Activated CD8-positive, alpha-beta memory T cell treated with anti-CD3 and anti-CD28 coated beads, Interleukin-2, amount 10 ng/mL, durations not matched to agents 7 days and 5 days (primary cell): ENCODE data around the gene ALB. TPM values are rescaled to one million over a fixed set of nuclear protein-coding genes. Genes with fewer than 3 reads are reported as not detected.

Source experiments
- ATAC-seq: fragments of 150-1000 bp; cut with Tn5 transposase; one replicate; pipeline ENCODE4 v1.10.0; 2021; ENCODE audit warnings: moderate library complexity
- CTCF ChIA-PET: fragments of 350-600 bp; sonication (Branson Sonifier 250); formaldehyde crosslinking; loops from one replicate; lab custom pipeline; 2021; ENCODE audit warnings: antibody characterized with exemption; lab: Charles Lee
- DNase-seq: peaks from one replicate; pipeline ENCODE4 v3.0.0-alpha.2; 2020
- H3K27ac Mint-ChIP-seq: one replicate; pipeline ENCODE4 v1.8.0; 2021; ENCODE audit warnings: mild to moderate bottlenecking, mixed read lengths
- H3K27me3 Mint-ChIP-seq: one replicate; pipeline ENCODE4 v1.8.0; 2021; ENCODE audit warnings: mixed read lengths
- H3K36me3 Mint-ChIP-seq: one replicate; pipeline ENCODE4 v1.8.0; 2021; ENCODE audit warnings: mild to moderate bottlenecking, mixed read lengths
- H3K4me1 Mint-ChIP-seq: one replicate; pipeline ENCODE4 v1.8.0; 2021; ENCODE audit warnings: mixed read lengths
- H3K4me3 Mint-ChIP-seq: one replicate; pipeline ENCODE4 v1.8.0; 2021; ENCODE audit warnings: mild to moderate bottlenecking, moderate library complexity, mixed read lengths
- H3K9me3 Mint-ChIP-seq: one replicate; pipeline ENCODE4 v1.8.0; 2022; ENCODE audit warnings: low read depth, mixed read lengths
- total RNA-seq, 2 experiments: library from RNA; stranded (reverse); gene quantifications; one replicate each; pipeline ENCODE4 v1.2.3, GENCODE V29; 2021

Gene ALB
- total RNA-seq, 2 experiments from 2014 or later, result not detected

DNA sequence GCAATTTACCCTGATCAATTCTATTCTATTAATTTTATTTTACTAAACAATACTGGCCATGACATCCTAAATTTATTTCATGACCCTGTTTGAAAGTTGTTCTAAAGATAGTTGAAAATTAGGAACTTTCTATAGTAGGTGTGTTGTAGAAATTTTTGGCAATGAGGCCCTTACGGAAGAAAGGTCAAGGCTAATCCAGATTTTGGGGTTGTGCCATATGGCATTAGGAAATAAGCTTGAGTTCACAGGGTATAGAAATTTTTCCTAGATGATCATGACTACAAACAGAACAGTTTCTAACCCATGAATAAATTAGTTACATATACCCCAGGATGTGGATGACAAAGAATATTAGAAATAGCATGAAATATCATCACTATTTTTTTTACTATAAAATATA lies 7.8 kb upstream of the ALB start:
- Mint-ChIP-seq H3K36me3 (no peaks in the 10 kb centered on the region), H3K9me3 (no peaks in the 10 kb centered on the region), H3K27me3 (peaks cover 2% of the 10 kb centered on the region), H3K4me1 (no peaks in the 10 kb centered on the region), H3K27ac (no peak overlapping the region), H3K4me3 (no peak overlapping the region)
- ATAC-seq (no peak), DNase-seq (no peak)
- CTCF ChIA-PET, result no interaction called here

DNA sequence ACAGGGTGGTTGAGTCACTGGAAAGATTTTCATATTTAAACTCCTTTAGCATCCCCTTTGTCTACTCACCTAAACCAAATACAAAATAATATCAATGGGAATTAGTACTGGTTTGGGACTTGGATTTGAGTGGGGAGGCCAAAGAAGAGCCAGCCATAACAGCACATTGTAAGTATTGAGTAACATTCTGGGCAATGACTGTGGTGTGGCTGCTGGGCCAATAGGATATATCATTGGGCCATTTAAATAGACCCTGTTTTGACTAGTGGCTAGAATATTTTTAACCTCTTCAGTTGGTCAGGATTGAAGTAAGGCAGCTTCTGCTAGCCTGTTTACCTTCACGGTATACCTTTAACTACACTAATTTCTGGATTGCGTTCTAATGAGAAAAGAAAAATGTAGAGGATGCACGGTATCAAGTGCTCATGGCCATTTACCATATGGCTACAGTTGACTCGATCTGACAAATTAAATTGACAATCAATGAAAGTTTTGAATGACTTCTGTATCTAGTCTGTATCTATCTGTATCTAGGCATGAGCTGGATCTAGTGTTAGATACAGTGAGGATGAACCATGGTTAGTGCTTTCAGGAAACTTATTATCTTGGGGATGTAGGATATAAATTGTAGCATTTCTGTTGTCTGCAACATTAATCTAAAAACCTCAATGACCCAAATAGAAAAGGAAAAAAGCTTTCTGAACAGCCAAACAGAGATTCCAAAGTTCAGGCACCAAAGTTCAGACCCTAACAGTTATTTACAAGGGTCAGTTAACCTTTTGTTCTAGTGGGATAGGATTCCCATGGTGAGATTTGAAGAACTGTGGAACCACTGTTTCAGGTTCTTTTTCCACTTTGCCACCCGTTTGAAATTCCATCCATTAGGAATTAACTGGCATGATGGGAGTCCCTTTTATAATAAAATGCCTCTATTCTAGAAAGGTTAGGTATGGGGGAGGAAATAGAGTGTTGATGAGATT lies 6.8 kb upstream of the ALB start:
- CTCF ChIA-PET, result no interaction called here
- H3K36me3 Mint-ChIP-seq, result no peaks in the 10 kb centered on the region
- peaks cover 2% of the 10 kb centered on the region for H3K27me3 Mint-ChIP-seq
- no peaks in the 10 kb centered on the region for H3K4me1 Mint-ChIP-seq
- no peak for DNase-seq
- no peaks in the 10 kb centered on the region for H3K9me3 Mint-ChIP-seq
- H3K27ac Mint-ChIP-seq, result no peak overlapping the region
- no peak overlapping the region for H3K4me3 Mint-ChIP-seq
- no peak for ATAC-seq

DNA sequence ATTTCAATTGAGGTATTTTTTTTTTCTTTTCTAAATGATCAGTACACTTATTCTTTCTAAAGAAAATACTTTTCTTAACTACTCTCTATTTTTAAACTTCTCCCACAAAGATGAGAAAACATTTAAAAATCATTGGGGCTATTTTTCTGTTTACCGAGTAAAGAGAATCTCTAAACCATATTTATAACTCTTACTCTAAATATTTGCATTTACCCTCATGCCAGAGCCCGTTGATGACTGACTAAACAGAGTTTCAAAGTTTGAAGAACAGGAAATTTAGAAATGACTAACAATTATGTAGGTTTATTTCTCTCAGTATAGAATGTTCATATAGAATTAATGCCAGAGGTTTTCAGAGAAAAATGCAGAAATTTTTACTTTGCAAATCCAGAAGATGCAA lies 2.7 kb upstream of the ALB start:
- no peak overlapping the region for H3K27ac Mint-ChIP-seq
- H3K4me1 Mint-ChIP-seq, result no peaks in the 10 kb centered on the region
- no peak for ATAC-seq

DNA sequence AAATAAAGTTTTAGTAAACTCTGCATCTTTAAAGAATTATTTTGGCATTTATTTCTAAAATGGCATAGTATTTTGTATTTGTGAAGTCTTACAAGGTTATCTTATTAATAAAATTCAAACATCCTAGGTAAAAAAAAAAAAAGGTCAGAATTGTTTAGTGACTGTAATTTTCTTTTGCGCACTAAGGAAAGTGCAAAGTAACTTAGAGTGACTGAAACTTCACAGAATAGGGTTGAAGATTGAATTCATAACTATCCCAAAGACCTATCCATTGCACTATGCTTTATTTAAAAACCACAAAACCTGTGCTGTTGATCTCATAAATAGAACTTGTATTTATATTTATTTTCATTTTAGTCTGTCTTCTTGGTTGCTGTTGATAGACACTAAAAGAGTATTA lies 370 bp downstream of the ALB start:
- Mint-ChIP-seq H3K4me3 (no peak overlapping the region), H3K9me3 (no peaks in the 10 kb centered on the region), H3K27me3 (peaks cover under 1% of the 10 kb centered on the region), H3K4me1 (no peaks in the 10 kb centered on the region), H3K27ac (no peak overlapping the region), H3K36me3 (no peaks in the 10 kb centered on the region)
- ATAC-seq (no peak), DNase-seq (no peak)
- CTCF ChIA-PET, result no interaction called here

More for the DNA sequence above, 2.7 kb upstream of the ALB start:
- DNase-seq, result no peak
- H3K9me3 Mint-ChIP-seq, result no peaks in the 10 kb centered on the region
- CTCF ChIA-PET, result no interaction called here
- H3K27me3 Mint-ChIP-seq, result peaks cover 2% of the 10 kb centered on the region
- no peak overlapping the region for H3K4me3 Mint-ChIP-seq
- no peaks in the 10 kb centered on the region for H3K36me3 Mint-ChIP-seq

DNA sequence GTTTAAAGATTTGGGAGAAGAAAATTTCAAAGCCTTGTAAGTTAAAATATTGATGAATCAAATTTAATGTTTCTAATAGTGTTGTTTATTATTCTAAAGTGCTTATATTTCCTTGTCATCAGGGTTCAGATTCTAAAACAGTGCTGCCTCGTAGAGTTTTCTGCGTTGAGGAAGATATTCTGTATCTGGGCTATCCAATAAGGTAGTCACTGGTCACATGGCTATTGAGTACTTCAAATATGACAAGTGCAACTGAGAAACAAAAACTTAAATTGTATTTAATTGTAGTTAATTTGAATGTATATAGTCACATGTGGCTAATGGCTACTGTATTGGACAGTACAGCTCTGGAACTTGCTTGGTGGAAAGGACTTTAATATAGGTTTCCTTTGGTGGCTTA lies 1.1 kb downstream of the ALB start:
- H3K27ac Mint-ChIP-seq, result no peak overlapping the region
- no peak overlapping the region for H3K4me3 Mint-ChIP-seq
- H3K27me3 Mint-ChIP-seq, result peaks cover 7% of the 10 kb centered on the region
- CTCF ChIA-PET, result no interaction called here
- H3K4me1 Mint-ChIP-seq, result no peaks in the 10 kb centered on the region
- H3K36me3 Mint-ChIP-seq, result no peaks in the 10 kb centered on the region
- ATAC-seq (no peak), DNase-seq (no peak)
- no peaks in the 10 kb centered on the region for H3K9me3 Mint-ChIP-seq

DNA sequence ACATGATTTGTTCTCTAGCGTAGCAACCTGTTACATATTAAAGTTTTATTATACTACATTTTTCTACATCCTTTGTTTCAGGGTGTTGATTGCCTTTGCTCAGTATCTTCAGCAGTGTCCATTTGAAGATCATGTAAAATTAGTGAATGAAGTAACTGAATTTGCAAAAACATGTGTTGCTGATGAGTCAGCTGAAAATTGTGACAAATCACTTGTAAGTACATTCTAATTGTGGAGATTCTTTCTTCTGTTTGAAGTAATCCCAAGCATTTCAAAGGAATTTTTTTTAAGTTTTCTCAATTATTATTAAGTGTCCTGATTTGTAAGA lies 2.4 kb downstream of the ALB start:
- CTCF ChIA-PET, result no interaction called here
- Mint-ChIP-seq H3K4me1 (no peaks in the 10 kb centered on the region), H3K4me3 (no peak overlapping the region), H3K27me3 (peaks cover 9% of the 10 kb centered on the region), H3K36me3 (no peaks in the 10 kb centered on the region), H3K9me3 (no peaks in the 10 kb centered on the region), H3K27ac (no peak overlapping the region)
- no peak for ATAC-seq
- no peak for DNase-seq

DNA sequence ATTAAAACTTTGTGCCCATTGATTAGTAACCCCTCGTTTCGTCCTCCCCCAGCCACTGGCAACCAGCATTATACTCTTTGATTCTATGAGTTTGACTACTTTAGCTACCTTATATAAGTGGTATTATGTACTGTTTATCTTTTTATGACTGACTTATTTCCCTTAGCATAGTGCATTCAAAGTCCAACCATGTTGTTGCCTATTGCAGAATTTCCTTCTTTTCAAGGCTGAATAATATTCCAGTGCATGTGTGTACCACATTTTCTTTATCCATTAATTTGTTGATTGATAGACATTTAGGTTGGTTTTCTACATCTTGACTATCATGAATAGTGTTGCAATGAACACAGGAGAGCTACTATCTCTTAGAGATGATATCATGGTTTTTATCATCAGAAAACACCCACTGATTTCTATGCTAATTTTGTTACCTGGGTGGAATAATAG lies 3.2 kb downstream of the ALB start:
- H3K9me3 Mint-ChIP-seq, result no peaks in the 10 kb centered on the region
- no peaks in the 10 kb centered on the region for H3K4me1 Mint-ChIP-seq
- H3K27me3 Mint-ChIP-seq, result peaks cover 9% of the 10 kb centered on the region
- CTCF ChIA-PET, result no interaction called here
- no peak overlapping the region for H3K27ac Mint-ChIP-seq
- ATAC-seq, result no peak
- H3K36me3 Mint-ChIP-seq, result no peaks in the 10 kb centered on the region
- H3K4me3 Mint-ChIP-seq, result no peak overlapping the region
- no peak for DNase-seq

DNA sequence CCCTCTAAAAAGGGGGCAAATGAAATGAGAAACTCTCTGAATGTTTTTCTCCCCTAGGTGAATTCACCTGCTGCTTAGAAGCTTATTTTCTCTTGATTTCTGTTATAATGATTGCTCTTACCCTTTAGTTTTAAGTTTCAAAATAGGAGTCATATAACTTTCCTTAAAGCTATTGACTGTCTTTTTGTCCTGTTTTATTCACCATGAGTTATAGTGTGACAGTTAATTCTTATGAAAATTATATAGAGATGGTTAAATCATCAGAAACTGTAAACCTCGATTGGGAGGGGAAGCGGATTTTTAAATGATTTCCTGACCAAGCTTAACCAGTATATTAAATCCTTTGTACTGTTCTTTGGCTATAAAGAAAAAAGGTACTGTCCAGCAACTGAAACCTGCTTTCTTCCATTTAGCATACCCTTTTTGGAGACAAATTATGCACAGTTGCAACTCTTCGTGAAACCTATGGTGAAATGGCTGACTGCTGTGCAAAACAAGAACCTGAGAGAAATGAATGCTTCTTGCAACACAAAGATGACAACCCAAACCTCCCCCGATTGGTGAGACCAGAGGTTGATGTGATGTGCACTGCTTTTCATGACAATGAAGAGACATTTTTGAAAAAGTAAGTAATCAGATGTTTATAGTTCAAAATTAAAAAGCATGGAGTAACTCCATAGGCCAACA lies 4.2 kb downstream of the ALB start:
- Mint-ChIP-seq H3K27ac (no peak overlapping the region), H3K4me1 (no peaks in the 10 kb centered on the region), H3K27me3 (peaks cover 9% of the 10 kb centered on the region), H3K4me3 (no peak overlapping the region), H3K9me3 (no peaks in the 10 kb centered on the region), H3K36me3 (no peaks in the 10 kb centered on the region)
- CTCF ChIA-PET, result no interaction called here
- DNase-seq, result no peak
- ATAC-seq, result no peak

DNA sequence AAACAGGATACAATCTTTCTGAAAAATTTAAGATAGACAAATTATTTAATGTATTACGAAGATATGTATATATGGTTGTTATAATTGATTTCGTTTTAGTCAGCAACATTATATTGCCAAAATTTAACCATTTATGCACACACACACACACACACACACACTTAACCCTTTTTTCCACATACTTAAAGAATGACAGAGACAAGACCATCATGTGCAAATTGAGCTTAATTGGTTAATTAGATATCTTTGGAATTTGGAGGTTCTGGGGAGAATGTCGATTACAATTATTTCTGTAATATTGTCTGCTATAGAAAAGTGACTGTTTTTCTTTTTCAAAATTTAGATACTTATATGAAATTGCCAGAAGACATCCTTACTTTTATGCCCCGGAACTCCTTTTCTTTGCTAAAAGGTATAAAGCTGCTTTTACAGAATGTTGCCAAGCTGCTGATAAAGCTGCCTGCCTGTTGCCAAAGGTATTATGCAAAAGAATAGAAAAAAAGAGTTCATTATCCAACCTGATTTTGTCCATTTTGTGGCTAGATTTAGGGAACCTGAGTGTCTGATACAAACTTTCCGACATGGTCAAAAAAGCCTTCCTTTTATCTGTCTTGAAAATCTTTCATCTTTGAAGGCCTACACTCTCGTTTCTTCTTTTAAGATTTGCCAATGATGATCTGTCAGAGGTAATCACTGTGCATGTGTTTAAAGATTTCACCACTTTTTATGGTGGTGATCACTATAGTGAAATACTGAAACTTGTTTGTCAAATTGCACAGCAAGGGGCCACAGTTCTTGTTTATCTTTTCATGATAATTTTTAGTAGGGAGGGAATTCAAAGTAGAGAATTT lies 5.2 kb downstream of the ALB start:
- no peak overlapping the region for H3K4me3 Mint-ChIP-seq
- no peak overlapping the region for H3K27ac Mint-ChIP-seq
- DNase-seq (no peak), ATAC-seq (no peak)
- no peaks in the 10 kb centered on the region for H3K36me3 Mint-ChIP-seq
- H3K4me1 Mint-ChIP-seq, result no peaks in the 10 kb centered on the region
- H3K9me3 Mint-ChIP-seq, result no peaks in the 10 kb centered on the region
- peaks cover 9% of the 10 kb centered on the region for H3K27me3 Mint-ChIP-seq
- CTCF ChIA-PET, result no interaction called here

DNA sequence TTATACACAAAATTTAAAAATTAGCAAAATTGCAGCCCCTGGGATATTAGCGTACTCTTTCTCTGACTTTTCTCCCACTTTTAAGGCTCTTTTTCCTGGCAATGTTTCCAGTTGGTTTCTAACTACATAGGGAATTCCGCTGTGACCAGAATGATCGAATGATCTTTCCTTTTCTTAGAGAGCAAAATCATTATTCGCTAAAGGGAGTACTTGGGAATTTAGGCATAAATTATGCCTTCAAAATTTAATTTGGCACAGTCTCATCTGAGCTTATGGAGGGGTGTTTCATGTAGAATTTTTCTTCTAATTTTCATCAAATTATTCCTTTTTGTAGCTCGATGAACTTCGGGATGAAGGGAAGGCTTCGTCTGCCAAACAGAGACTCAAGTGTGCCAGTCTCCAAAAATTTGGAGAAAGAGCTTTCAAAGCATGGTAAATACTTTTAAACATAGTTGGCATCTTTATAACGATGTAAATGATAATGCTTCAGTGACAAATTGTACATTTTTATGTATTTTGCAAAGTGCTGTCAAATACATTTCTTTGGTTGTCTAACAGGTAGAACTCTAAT lies 6.0 kb downstream of the ALB start:
- Mint-ChIP-seq H3K4me3 (no peak overlapping the region), H3K27ac (no peak overlapping the region), H3K4me1 (no peaks in the 10 kb centered on the region), H3K27me3 (peaks cover 9% of the 10 kb centered on the region), H3K36me3 (no peaks in the 10 kb centered on the region), H3K9me3 (no peaks in the 10 kb centered on the region)
- no peak for ATAC-seq
- no peak for DNase-seq
- CTCF ChIA-PET, result no interaction called here

DNA sequence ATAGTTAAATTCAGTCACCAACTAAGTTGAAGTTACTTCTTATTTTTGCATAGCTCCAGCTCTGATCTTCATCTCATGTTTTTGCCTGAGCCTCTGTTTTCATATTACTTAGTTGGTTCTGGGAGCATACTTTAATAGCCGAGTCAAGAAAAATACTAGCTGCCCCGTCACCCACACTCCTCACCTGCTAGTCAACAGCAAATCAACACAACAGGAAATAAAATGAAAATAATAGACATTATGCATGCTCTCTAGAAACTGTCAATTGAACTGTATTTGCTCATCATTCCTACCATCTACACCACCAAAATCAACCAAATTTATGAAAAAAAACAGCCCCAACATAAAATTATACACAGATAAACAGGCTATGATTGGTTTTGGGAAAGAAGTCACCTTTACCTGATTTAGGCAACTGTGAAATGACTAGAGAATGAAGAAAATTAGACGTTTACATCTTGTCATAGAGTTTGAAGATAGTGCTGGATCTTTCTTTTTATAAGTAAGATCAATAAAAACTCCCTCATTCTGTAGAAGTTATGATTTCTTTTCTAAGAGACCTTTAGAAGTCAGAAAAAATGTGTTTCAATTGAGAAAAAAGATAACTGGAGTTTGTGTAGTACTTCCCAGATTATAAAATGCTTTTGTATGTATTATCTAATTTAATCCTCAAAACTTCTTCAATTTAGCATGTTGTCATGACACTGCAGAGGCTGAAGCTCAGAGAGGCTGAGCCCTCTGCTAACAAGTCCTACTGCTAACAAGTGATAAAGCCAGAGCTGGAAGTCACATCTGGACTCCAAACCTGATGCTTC lies 7.0 kb downstream of the ALB start:
- Mint-ChIP-seq H3K4me1 (no peaks in the 10 kb centered on the region), H3K36me3 (no peaks in the 10 kb centered on the region), H3K27ac (no peak overlapping the region), H3K9me3 (no peaks in the 10 kb centered on the region), H3K4me3 (no peak overlapping the region), H3K27me3 (peaks cover 9% of the 10 kb centered on the region)
- DNase-seq, result no peak
- ATAC-seq, result no peak
- CTCF ChIA-PET, result no interaction called here

DNA sequence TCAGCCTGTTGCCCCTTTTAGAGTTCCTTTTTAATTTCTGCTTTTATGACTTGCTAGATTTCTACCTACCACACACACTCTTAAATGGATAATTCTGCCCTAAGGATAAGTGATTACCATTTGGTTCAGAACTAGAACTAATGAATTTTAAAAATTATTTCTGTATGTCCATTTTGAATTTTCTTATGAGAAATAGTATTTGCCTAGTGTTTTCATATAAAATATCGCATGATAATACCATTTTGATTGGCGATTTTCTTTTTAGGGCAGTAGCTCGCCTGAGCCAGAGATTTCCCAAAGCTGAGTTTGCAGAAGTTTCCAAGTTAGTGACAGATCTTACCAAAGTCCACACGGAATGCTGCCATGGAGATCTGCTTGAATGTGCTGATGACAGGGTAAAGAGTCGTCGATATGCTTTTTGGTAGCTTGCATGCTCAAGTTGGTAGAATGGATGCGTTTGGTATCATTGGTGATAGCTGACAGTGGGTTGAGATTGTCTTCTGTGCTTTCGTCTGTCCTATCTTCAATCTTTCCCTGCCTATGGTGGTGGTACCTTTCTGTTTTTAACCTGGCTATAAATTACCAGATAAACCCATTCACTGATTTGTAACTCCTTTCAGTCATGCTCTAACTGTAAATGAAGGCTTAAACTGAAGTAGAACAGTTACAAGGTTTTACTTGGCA lies 7.8 kb downstream of the ALB start:
- H3K4me3 Mint-ChIP-seq, result no peak overlapping the region

More for the DNA sequence above, 7.8 kb downstream of the ALB start:
- no peak overlapping the region for H3K27ac Mint-ChIP-seq
- DNase-seq (no peak), ATAC-seq (no peak)
- H3K27me3 Mint-ChIP-seq, result peaks cover 9% of the 10 kb centered on the region
- H3K9me3 Mint-ChIP-seq, result no peaks in the 10 kb centered on the region
- H3K4me1 Mint-ChIP-seq, result no peaks in the 10 kb centered on the region
- no peaks in the 10 kb centered on the region for H3K36me3 Mint-ChIP-seq
- CTCF ChIA-PET, result no interaction called here
